Upper lobe of left lung (tissue), 4 donors: ENCODE data around the gene CADM3.

Source experiments
- EP300 ChIP-seq, 4 donors: sonication (generic); formaldehyde crosslinking; IDR thresholded peaks; one replicate each; pipeline ENCODE4 v1.5.1; 2017; ENCODE audit warnings: antibody characterized with exemption in 4 of 4, control low read depth in 2 of 4
- POLR2A ChIP-seq, 4 donors: fragments of 450-650 bp; IDR thresholded peaks; one replicate each; pipeline ENCODE4 v1.5.1; 2016 to 2017; ENCODE audit warnings: antibody characterized with exemption in 4 of 4, mild to moderate bottlenecking in 2 of 4
- POLR2AphosphoS5 ChIP-seq, 2 donors: sonication (generic); formaldehyde crosslinking; IDR thresholded peaks; one replicate each; pipeline ENCODE4 v1.5.1; 2017; ENCODE audit warnings: antibody characterized with exemption in 2 of 2
- TF ChIP-seq, protein P1 (sequence below), 6 experiments: fragments of 450-650 bp in 4 of 6; fragments of 200-600 bp in 2 of 6; sonication (generic) in 2 of 6; IDR thresholded peaks; one replicate each; pipeline ENCODE4 v1.5.1; 2016 to 2019; ENCODE audit warnings: antibody characterized with exemption in 6 of 6

DNA sequence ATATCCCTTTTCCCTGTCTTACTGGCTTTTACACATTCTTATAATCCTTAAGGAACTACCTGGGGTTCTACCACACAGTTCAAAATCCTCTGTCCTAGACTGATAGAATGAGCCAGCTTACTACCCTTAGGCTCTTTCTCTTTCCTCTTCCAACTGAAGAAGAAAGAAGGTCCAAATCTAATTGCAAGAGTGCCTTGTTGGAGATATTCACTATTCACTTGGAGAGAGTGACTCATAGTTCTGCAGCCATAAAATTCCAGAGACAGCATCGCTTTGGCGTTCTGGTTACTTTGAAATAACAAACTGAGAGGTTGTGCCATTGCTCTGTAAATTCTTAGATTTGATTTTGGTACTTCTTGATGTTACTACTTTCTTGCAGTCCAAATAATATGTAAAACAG, 4.2 kb downstream of the CADM3 start:
- TF ChIP-seq, protein P1, sequence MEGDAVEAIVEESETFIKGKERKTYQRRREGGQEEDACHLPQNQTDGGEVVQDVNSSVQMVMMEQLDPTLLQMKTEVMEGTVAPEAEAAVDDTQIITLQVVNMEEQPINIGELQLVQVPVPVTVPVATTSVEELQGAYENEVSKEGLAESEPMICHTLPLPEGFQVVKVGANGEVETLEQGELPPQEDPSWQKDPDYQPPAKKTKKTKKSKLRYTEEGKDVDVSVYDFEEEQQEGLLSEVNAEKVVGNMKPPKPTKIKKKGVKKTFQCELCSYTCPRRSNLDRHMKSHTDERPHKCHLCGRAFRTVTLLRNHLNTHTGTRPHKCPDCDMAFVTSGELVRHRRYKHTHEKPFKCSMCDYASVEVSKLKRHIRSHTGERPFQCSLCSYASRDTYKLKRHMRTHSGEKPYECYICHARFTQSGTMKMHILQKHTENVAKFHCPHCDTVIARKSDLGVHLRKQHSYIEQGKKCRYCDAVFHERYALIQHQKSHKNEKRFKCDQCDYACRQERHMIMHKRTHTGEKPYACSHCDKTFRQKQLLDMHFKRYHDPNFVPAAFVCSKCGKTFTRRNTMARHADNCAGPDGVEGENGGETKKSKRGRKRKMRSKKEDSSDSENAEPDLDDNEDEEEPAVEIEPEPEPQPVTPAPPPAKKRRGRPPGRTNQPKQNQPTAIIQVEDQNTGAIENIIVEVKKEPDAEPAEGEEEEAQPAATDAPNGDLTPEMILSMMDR (IDR thresholded peaks at IDR 0.05): no peak
- TF ChIP-seq EP300 (IDR thresholded peaks at IDR 0.05) (no peak), POLR2A (IDR thresholded peaks at IDR 0.05) (no peak), POLR2AphosphoS5 (IDR thresholded peaks at IDR 0.05) (no peak)
